ENCODE data around the gene WBP2. TPM values are rescaled to one million over a fixed set of nuclear protein-coding genes. Genes with fewer than 3 reads are reported as not detected.
A peak's percentile ranks its signal among the peaks of the same experiment; 100 is the strongest.

Gene WBP2
- total and polyA plus RNA-seq, 4 donors: 67.2 to 195 (median 135) TPM

- TF ChIP-seq CTCF (IDR thresholded peaks at IDR 0.05; ENCODE audit: control extremely low read depth, extremely low read depth): no peak
- Histone ChIP-seq H3K36me3 (ENCODE audit: control insufficient read depth in 4 of 4, insufficient read depth in 4 of 4, low read length in 4 of 4) (peaks cover 0 to 49% (median 26%) of the 10 kb centered on the region in 4 donors), H3K9ac (ENCODE audit: insufficient read depth in 1 of 2, low read length in 2 of 2) (no peak overlapping the region), H3K4me3 (no peak overlapping the region), H3K9me3 (ENCODE audit: control insufficient read depth in 4 of 4, insufficient read depth in 3 of 4, low read length in 3 of 4) (no peaks in the 10 kb centered on the region), H3K4me1 (ENCODE audit: control insufficient read depth in 5 of 5, insufficient read depth in 5 of 5, low read length in 5 of 5) (peaks cover 0 to 51% (median 38%) of the 10 kb centered on the region in 5 donors), H3K27me3 (ENCODE audit: control insufficient read depth in 3 of 3, insufficient read depth in 3 of 3, low read length in 2 of 3) (no peaks in the 10 kb centered on the region), H3K27ac (ENCODE audit: low read depth in 1 of 2, low read length in 1 of 2) (peak overlapping the region; percentile 0 to 89)
- WGBS, 2 donors: 58 to 72% methylated on average over 22 of the region's 22 CpGs
- no peak for ATAC-seq (ENCODE audit: insufficient read depth, low FRiP score)
- no peak for DNase-seq
Observed at GRCh38 chr17:75845933-75846691, 9.0 kb downstream of the WBP2 start.

GRCh38 chr17:75845058-75845711, 9.9 kb downstream of the WBP2 start:
- 22 to 30% methylated on average over 21 of the region's 21 CpGs for WGBS, 2 donors
- DNase-seq (peak; percentile 66 to 79 (median 77)), ATAC-seq (ENCODE audit: insufficient read depth, low FRiP score) (peak; percentile 66)
- no peak overlapping the region for H3K4me3 ChIP-seq
- no peaks in the 10 kb centered on the region for H3K9me3 ChIP-seq (ENCODE audit: control insufficient read depth in 4 of 4, insufficient read depth in 3 of 4, low read length in 3 of 4)
- peak overlapping the region in 1 of 2 donors; percentile 46 for H3K9ac ChIP-seq (ENCODE audit: insufficient read depth in 1 of 2, low read length in 2 of 2)
- peak; percentile 50 for TF ChIP-seq CTCF (IDR thresholded peaks at IDR 0.05; ENCODE audit: control extremely low read depth, extremely low read depth)
- H3K27me3 ChIP-seq (ENCODE audit: control insufficient read depth in 3 of 3, insufficient read depth in 3 of 3, low read length in 2 of 3): no peaks in the 10 kb centered on the region
- peaks cover 0 to 51% (median 38%) of the 10 kb centered on the region in 5 donors for H3K4me1 ChIP-seq (ENCODE audit: control insufficient read depth in 5 of 5, insufficient read depth in 5 of 5, low read length in 5 of 5)
- peak overlapping the region; percentile 78 to 93 for H3K27ac ChIP-seq (ENCODE audit: low read depth in 1 of 2, low read length in 1 of 2)
- H3K36me3 ChIP-seq (ENCODE audit: control insufficient read depth in 4 of 4, insufficient read depth in 4 of 4, low read length in 4 of 4): peaks cover 0 to 47% (median 22%) of the 10 kb centered on the region in 4 donors

- Histone ChIP-seq H3K4me3 (no peak overlapping the region), H3K27me3 (ENCODE audit: control insufficient read depth in 3 of 3, insufficient read depth in 3 of 3, low read length in 2 of 3) (no peaks in the 10 kb centered on the region), H3K27ac (ENCODE audit: low read depth in 1 of 2, low read length in 1 of 2) (peak overlapping the region; percentile 78 to 93), H3K9me3 (ENCODE audit: control insufficient read depth in 4 of 4, insufficient read depth in 3 of 4, low read length in 3 of 4) (no peaks in the 10 kb centered on the region), H3K9ac (ENCODE audit: insufficient read depth in 1 of 2, low read length in 2 of 2) (peak overlapping the region in 1 of 2 donors; percentile 46), H3K4me1 (ENCODE audit: control insufficient read depth in 5 of 5, insufficient read depth in 5 of 5, low read length in 5 of 5) (peaks cover 0 to 47% (median 35%) of the 10 kb centered on the region in 5 donors), H3K36me3 (ENCODE audit: control insufficient read depth in 4 of 4, insufficient read depth in 4 of 4, low read length in 4 of 4) (peaks cover 0 to 48% (median 19%) of the 10 kb centered on the region in 4 donors)
- 15 to 17% methylated on average over 13 to 14 of the region's 14 CpGs for WGBS, 2 donors
- DNase-seq (peak; percentile 50 to 77 (median 72)), ATAC-seq (ENCODE audit: insufficient read depth, low FRiP score) (peak; percentile 59)
- TF ChIP-seq CTCF (IDR thresholded peaks at IDR 0.05; ENCODE audit: control extremely low read depth, extremely low read depth): no peak
Observed at GRCh38 chr17:75844530-75845057, 10.5 kb downstream of the WBP2 start.
